Stomach (tissue), 4 donors: Measurements from ENCODE around the gene TBX4.

ENCODE experiments used
- CTCF ChIP-seq, 7 experiments: fragments of 450-650 bp in 4 of 7; fragments of 200-600 bp in 3 of 7; sonication (generic) in 3 of 7; IDR thresholded peaks; one replicate each; pipeline ENCODE4 v1.5.1; 2016 to 2019; ENCODE audit warnings: antibody characterized with exemption in 7 of 7, control low read depth in 2 of 7, mild to moderate bottlenecking in 1 of 7
- EP300 ChIP-seq: sonication (generic); formaldehyde crosslinking; IDR thresholded peaks from one replicate; pipeline ENCODE4 v1.6.1; 2017; ENCODE audit warnings: antibody characterized with exemption
- POLR2A ChIP-seq, 4 donors: fragments of 450-650 bp; IDR thresholded peaks; one replicate each; pipeline ENCODE4 v1.6.1; 2016; ENCODE audit warnings: antibody characterized with exemption in 4 of 4, control low read depth in 2 of 4, mild to moderate bottlenecking in 1 of 4, moderate library complexity in 1 of 4

GRCh38 chr17:61448042-61448441 lies 4.2 kb upstream of the TBX4 start:
- TF ChIP-seq POLR2A (IDR thresholded peaks at IDR 0.05), result no peak
- no peak for TF ChIP-seq CTCF (IDR thresholded peaks at IDR 0.05)
- TF ChIP-seq EP300, result no peak
